HG03460 (cell line): ENCODE data around the gene ZG16.
"Not testable (repeated sequence)": the region's sequence is repeated elsewhere in the genome, so short reads cannot be mapped to it uniquely, and the experiment has no call there.

Experiments used
- ATAC-seq: cut with Tn5 transposase; IDR thresholded peaks from one replicate; pipeline ENCODE4 v1.9.1; 2021; ENCODE audit not compliant: unreplicated experiment

The ZG16 gene

GRCh38 chr16:29783094-29783953 is 5.3 kb downstream of the ZG16 start:
- not testable (repeated sequence) for ATAC-seq

GRCh38 chr16:29784157-29784556 is 6.1 kb downstream of the ZG16 start:
- no peak for ATAC-seq

- ATAC-seq, result no peak
Observed at GRCh38 chr16:29784901-29785500, 6.9 kb downstream of the ZG16 start.

DNA sequence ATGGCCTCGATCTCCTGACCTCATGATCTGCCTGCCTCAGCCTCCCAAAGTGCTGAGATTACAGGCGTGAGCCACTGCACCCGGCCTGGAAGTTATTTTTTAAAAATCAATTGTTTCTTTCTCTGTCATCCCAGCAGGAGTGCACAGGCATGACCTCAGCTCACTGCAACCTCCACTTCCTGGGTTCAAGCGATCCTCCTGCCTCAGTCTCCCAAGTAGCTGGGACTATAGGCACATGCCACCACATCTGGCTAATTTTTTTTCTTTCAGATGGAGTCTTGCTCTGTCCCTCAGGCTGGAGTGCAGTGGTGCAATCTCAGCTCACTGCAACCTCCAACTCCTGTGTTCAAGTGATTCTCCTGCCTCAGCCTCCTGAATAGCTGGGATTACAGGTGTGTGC is 9.1 kb downstream of the ZG16 start:
- not testable (repeated sequence) for ATAC-seq

GRCh38 chr16:29789775-29790182 is 11.7 kb downstream of the ZG16 start:
- ATAC-seq, result peak; percentile 6

DNA sequence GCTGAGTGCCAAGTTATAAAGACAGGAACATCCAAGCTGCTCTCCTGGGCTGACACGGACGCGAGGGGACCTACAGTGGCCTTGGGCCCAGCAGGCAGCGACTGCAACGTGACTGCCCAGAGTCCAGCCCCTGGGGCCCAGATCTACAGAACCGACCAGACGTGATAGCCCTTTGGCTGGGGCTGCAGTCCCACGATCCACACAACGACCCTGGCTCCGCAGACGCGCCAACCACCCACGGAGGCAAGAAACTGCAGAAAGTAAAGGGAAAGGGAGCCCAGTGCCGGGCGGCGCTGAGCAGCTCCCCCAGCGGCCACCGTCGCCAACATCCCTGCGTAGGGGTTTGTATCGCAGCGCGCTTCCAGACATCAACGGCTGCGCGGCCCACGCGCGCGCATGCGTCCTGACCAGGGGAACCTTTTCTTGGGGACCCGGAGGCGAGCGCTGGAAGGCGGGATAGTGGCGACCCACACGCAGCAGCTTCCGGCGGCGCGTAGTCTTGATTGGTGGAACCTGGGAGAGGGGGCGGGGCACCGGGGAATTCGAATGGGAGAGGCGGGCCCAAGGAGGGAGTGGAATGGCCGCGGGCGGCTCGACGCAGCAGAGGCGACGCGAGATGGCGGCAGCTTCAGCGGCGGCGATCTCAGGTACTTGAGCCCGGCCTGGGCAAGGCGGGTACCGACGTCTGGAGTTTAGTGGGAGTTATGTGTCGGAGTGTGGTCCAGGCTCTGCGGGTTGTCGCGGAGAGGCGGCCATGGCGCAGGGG is 12.3 kb downstream of the ZG16 start, which contains the start of gene KIF22:
Gene KIF22, plus strand, starts transcription at position 569 of the 766 bp plus-strand sequence. Its CDS starts 9 bp downstream, at position 578.
- ATAC-seq, result peak; percentile 87

GRCh38 chr16:29790949-29791844 is 13.1 kb downstream of the ZG16 start:
- peak; percentile 24 for ATAC-seq

- no peak for ATAC-seq
Observed at GRCh38 chr16:29791845-29792807, 14.1 kb downstream of the ZG16 start.

DNA sequence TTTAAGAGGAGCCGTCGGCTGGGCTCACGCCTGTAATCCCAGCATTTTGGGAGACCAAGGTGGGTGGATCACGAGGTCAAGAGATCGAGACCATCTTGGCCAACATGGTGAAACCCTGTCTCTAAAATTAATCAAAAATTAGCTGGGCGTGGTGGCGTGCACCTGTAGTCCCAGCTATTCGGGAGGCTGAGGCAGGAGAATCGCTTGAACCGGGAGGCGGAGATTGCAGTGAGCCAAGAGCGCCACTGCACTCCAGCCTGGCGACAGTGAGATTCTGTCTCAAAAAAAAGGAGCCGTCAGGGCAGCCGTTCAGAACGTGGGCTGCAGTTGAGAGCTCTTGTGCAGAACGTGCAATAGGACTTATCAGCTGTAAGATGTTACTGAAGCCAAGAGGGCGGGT is 15.1 kb downstream of the ZG16 start:
- not testable (repeated sequence) for ATAC-seq

GRCh38 chr16:29794231-29794710 is 16.2 kb downstream of the ZG16 start:
- no peak for ATAC-seq

- no peak for ATAC-seq
Observed at GRCh38 chr16:29802416-29802935, 24.4 kb downstream of the ZG16 start.

DNA sequence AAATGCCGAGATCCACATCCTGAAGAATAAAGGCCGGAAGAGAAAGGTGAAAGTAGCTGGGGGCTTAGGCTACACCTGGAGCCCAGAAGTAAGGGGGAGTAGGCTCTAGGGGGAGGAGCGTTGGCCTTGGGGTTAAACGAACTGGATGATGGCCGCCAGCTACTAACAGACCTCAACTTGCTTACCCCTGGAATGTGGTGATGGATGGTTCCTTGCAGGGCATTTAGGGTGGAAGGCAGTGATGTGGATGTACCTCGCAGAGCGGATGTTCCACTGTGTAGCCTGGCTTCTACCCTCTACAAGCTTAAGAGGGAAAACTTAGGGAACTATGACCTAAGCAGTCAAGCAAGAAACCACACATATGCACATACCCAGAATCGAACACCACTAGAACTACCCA is 26.0 kb downstream of the ZG16 start:
- ATAC-seq, result no peak

DNA sequence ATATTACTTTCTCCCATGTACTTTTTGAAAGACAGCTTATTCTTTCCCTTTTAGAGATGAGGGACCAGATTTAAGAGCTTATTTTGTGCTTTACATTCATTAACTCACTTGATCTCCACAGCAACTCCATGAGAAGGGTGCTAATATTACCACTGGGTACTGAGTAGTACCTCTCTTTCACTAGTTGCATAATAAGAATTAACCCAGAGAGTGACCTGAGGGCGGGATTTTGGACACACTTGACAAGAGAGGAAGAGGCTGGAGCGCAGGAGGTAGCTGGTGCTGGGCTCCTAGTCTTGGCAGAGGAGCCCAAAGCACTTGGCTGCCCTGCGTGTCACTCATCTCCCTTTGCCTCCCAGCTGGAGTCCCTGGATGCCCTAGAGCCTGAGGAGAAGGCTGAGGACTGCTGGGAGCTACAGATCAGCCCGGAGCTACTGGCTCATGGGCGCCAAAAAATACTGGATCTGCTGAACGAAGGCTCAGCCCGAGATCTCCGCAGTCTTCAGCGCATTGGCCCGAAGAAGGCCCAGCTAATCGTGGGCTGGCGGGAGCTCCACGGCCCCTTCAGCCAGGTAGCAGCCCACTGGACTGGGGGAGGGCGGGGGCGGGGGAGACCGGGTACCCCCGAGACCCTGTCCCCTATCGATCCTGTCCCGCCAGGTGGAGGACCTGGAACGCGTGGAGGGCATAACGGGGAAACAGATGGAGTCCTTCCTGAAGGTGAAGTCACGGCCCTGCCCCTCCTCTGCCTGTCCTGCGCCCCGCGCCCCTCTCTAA is 26.6 kb downstream of the ZG16 start:
- ATAC-seq, result no peak

DNA sequence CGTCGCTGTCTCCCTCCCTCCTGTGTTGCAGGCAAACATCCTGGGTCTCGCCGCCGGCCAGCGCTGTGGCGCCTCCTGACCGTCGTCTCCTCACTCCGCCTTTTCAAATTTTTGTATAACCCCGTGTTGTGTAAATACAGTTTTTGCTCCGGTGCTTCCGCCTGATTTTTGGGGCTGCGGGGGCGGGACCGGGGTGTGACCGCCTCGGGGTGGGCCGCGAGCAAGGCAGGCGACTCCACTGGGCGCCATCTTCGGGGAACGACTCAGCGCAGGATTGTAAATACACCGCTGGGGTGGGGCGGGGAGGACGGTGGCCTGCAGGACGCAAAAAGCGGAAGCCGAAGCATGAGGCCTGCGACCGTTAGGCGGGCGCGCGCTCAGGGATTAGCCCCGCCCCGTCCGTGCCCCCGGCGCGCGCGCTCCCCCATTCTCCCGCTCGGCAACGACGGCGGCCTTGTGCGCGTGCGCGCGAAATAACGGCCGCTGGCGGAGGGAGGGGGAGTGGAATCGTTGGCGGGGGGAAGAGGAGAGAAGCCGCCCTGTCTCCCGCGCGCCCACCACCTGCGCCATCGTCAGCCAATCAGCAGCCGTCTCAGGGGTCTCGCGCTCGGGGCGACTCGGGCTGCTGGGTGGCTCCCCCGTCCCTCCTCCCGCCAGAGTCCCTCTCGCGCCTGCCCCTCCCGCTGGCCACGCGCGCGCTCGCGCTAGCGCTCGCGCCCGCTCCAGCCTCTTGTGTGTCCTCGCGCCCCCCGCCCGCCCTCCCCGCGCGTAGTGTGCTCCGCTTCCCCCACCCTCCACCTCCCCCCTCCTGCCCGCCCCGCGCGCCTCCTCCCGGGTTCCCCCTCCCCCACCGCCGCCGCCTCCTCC is 27.4 kb downstream of the ZG16 start:
- ATAC-seq, result peak; percentile 47

DNA sequence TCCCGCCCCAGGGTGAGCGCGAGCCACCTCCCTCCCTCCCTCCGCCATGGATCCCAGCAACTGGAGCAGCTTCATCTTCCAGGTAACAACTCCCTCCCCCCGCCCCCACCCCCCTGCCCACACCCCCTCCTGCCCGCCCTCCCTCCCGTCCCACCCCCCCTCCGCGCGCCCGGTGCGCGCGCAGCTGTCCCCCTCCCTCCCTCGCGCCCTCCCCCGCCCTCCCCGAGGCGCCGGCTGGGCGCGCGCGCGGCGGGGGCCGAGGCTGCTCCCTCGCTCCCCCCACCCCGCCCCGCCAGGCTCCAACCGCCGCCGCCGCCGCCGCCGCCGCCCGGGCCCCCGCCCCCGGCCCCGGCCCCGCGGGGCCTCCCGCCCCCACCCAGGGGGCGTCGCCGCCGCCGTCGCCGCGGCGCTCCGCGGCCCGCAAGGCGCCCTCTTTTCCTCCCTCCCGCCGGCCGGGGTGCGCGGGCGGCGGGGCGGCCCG is 28.1 kb downstream of the ZG16 start, which contains the start of gene MAZ:
Gene MAZ, plus strand, starts transcription at position 431 of the 481 bp plus-strand sequence. CDS start 173 bp downstream, outside the sequence.
- no peak for ATAC-seq

DNA sequence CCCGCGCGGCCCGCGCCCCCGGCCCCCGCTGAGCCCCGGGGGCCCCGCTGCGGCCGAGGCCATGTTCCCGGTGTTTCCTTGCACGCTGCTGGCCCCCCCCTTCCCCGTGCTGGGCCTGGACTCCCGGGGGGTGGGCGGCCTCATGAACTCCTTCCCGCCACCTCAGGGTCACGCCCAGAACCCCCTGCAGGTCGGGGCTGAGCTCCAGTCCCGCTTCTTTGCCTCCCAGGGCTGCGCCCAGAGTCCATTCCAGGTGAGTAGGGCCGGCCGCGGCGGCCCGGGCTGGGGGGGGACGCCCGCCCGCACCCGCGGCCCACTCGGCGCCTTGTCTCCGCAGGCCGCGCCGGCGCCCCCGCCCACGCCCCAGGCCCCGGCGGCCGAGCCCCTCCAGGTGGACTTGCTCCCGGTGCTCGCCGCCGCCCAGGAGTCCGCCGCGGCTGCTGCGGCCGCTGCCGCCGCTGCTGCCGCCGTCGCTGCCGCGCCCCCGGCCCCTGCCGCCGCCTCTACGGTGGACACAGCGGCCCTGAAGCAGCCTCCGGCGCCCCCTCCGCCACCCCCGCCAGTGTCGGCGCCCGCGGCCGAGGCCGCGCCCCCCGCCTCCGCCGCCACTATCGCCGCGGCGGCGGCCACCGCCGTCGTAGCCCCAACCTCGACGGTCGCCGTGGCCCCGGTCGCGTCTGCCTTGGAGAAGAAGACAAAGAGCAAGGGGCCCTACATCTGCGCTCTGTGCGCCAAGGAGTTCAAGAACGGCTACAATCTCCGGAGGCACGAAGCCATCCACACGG is 28.8 kb downstream of the ZG16 start:
- ATAC-seq, result no peak
